Fibroblast of lung (primary cell): Measurements from ENCODE around the gene SYTL5.

Experiments used
- EZH2 ChIP-seq: IDR thresholded peaks from 2 replicates; pipeline ENCODE4 v1.5.1; 2012; ENCODE audit warnings: low read length, control low read depth, mild to moderate bottlenecking; ENCODE audit errors: missing control alignments
- TF ChIP-seq, protein P1 (sequence below), 2 donors: IDR thresholded peaks in 1 of 2; conservative IDR thresholded peaks in 1 of 2; 1 replicate in 1 of 2; 2 replicates in 1 of 2; pipeline ENCODE4 v1.5.1; 2011 to 2012; ENCODE audit warnings: low read length in 2 of 2, control low read depth in 1 of 2, inconsistent platforms in 1 of 2, low read depth in 1 of 2, mild to moderate bottlenecking in 1 of 2

DNA sequence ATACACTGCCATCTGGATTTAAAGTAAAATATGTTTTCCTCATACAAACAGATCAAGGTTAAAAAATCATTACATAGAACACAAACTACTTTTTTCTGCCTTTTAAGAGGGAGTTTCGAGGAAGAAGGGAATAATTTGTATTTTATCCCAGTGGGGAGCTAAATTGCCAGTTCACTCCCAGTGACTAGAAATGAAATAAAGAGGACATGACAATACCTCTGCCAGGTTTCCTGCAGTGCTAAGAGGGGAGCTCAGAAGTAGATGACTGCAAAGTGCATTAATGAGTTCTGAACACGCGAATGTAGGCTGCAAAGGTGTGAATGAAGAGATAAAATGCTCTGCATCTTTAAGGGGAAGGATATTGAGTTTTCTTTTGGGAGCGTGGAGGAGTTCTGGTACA is 144.6 kb downstream of the SYTL5 start:
- TF ChIP-seq, protein P1, sequence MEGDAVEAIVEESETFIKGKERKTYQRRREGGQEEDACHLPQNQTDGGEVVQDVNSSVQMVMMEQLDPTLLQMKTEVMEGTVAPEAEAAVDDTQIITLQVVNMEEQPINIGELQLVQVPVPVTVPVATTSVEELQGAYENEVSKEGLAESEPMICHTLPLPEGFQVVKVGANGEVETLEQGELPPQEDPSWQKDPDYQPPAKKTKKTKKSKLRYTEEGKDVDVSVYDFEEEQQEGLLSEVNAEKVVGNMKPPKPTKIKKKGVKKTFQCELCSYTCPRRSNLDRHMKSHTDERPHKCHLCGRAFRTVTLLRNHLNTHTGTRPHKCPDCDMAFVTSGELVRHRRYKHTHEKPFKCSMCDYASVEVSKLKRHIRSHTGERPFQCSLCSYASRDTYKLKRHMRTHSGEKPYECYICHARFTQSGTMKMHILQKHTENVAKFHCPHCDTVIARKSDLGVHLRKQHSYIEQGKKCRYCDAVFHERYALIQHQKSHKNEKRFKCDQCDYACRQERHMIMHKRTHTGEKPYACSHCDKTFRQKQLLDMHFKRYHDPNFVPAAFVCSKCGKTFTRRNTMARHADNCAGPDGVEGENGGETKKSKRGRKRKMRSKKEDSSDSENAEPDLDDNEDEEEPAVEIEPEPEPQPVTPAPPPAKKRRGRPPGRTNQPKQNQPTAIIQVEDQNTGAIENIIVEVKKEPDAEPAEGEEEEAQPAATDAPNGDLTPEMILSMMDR (conservative IDR thresholded peaks at IDR 0.05 in 1 of 2, IDR thresholded peaks at IDR 0.05 in 1 of 2; ENCODE audit: low read depth in 1 of 2, low read length in 2 of 2) = no peak
- TF ChIP-seq EZH2 = no peak
